RWPE2 (cell line): Measurements from ENCODE around the gene NAA11.

Experiments used
- ATAC-seq: fragments of 200-7000 bp; cut with Tn5 transposase; 3 replicates; pipeline ENCODE4 v1.9.1; 2021; ENCODE audit warnings: low read depth
- DNase-seq: peaks from one replicate; pipeline ENCODE4 v3.0.0-alpha.2; 2020; ENCODE audit warnings: low spot score
- H3K27ac ChIP-seq: fragments of 450-650 bp; 2 replicates; pipeline ENCODE4 v1.5.1; 2017; ENCODE audit warnings: mild to moderate bottlenecking; ENCODE audit not compliant: poor library complexity, severe bottlenecking
- H3K27me3 ChIP-seq: fragments of 250-450 bp; sonication (Bioruptor Pico); 2 replicates; pipeline ENCODE4 v1.5.1; 2021; ENCODE audit warnings: mild to moderate bottlenecking, moderate library complexity; ENCODE audit not compliant: insufficient read depth, poor library complexity, severe bottlenecking
- H3K36me3 ChIP-seq: fragments of 250-450 bp; sonication (Bioruptor Pico); 2 replicates; pipeline ENCODE4 v1.5.1; 2020; ENCODE audit warnings: low read depth, mild to moderate bottlenecking, moderate library complexity
- H3K4me1 ChIP-seq: fragments of 250-450 bp; sonication (Bioruptor Pico); 2 replicates; pipeline ENCODE4 v1.5.1; 2021; ENCODE audit warnings: mild to moderate bottlenecking, moderate library complexity; ENCODE audit not compliant: insufficient read depth, poor library complexity, severe bottlenecking
- H3K4me3 ChIP-seq: fragments of 250-450 bp; sonication (Bioruptor Pico); 2 replicates; pipeline ENCODE4 v1.5.1; 2021; ENCODE audit warnings: mild to moderate bottlenecking, moderate library complexity; ENCODE audit not compliant: severe bottlenecking
- H3K9me3 ChIP-seq: fragments of 250-450 bp; sonication (Bioruptor Pico); 2 replicates; pipeline ENCODE4 v1.5.1; 2021; ENCODE audit warnings: mild to moderate bottlenecking, moderate library complexity; ENCODE audit not compliant: severe bottlenecking
- CTCF ChIP-seq: fragments of 450-650 bp; IDR thresholded peaks from one replicate; pipeline ENCODE4 v1.5.1; 2017; ENCODE audit warnings: mild to moderate bottlenecking, moderate library complexity; ENCODE audit not compliant: poor library complexity, severe bottlenecking

The NAA11 gene

GRCh38 chr4:79334341-79334740 lies 8.5 kb upstream of the NAA11 start:
- H3K36me3 ChIP-seq: no peaks in the 10 kb centered on the region
- DNase-seq: no peak
- no peaks in the 10 kb centered on the region for H3K9me3 ChIP-seq
- H3K4me3 ChIP-seq: no peak overlapping the region
- no peaks in the 10 kb centered on the region for H3K27me3 ChIP-seq
- no peak for TF ChIP-seq CTCF
- H3K27ac ChIP-seq: no peak overlapping the region
- H3K4me1 ChIP-seq: no peaks in the 10 kb centered on the region
- no peak for ATAC-seq

- Histone ChIP-seq H3K36me3 (no peaks in the 10 kb centered on the region), H3K27ac (no peak overlapping the region), H3K4me1 (no peaks in the 10 kb centered on the region), H3K9me3 (no peaks in the 10 kb centered on the region), H3K4me3 (no peak overlapping the region), H3K27me3 (no peaks in the 10 kb centered on the region)
- DNase-seq: no peak
- TF ChIP-seq CTCF: no peak
- no peak for ATAC-seq
These were observed 5.4 kb upstream of the NAA11 start for GRCh38 chr4:79331126-79331876.

GRCh38 chr4:79330720-79331119 lies 4.9 kb upstream of the NAA11 start:
- Histone ChIP-seq H3K27ac (no peak overlapping the region), H3K27me3 (no peaks in the 10 kb centered on the region), H3K36me3 (no peaks in the 10 kb centered on the region), H3K9me3 (no peaks in the 10 kb centered on the region), H3K4me1 (no peaks in the 10 kb centered on the region), H3K4me3 (no peak overlapping the region)
- DNase-seq: no peak
- ATAC-seq: no peak
- no peak for TF ChIP-seq CTCF

GRCh38 chr4:79325436-79325835 lies 425 bp downstream of the NAA11 start:
- ATAC-seq: no peak
- no peak for TF ChIP-seq CTCF
- Histone ChIP-seq H3K27me3 (no peaks in the 10 kb centered on the region), H3K9me3 (no peaks in the 10 kb centered on the region), H3K36me3 (no peaks in the 10 kb centered on the region), H3K4me3 (no peak overlapping the region), H3K27ac (no peak overlapping the region), H3K4me1 (no peaks in the 10 kb centered on the region)
- no peak for DNase-seq

- Histone ChIP-seq H3K9me3 (no peaks in the 10 kb centered on the region), H3K4me1 (no peaks in the 10 kb centered on the region), H3K36me3 (no peaks in the 10 kb centered on the region), H3K27ac (no peak overlapping the region), H3K27me3 (no peaks in the 10 kb centered on the region), H3K4me3 (no peak overlapping the region)
- no peak for TF ChIP-seq CTCF
- no peak for ATAC-seq
- DNase-seq: no peak
These were observed 5.9 kb downstream of the NAA11 start for GRCh38 chr4:79319975-79320374.
